ENCODE data around the gene OTUD5.

The OTUD5 gene

GRCh38 chrX:48978226-48978625 is 20.8 kb upstream of the OTUD5 start:
- Histone ChIP-seq H3K79me2 (ENCODE audit: low read length) (no peaks in the 10 kb centered on the region), H3F3A (ENCODE audit: insufficient read depth, low read length) (no peaks in the 10 kb centered on the region), H3K9ac (ENCODE audit: low read length) (no peak overlapping the region), H3K9me3 (replicated peaks; ENCODE audit: insufficient read depth, low read length) (no peaks in the 10 kb centered on the region), H3K4me1 (ENCODE audit: low read length) (no peaks in the 10 kb centered on the region), H3K36me3 (replicated peaks; ENCODE audit: insufficient read depth, low read length) (no peaks in the 10 kb centered on the region), H3K4me2 (ENCODE audit: low read depth, low read length) (no peak overlapping the region), H3K27ac (ENCODE audit: low read length) (no peak overlapping the region), H2AFZ (ENCODE audit: low read length) (no peak overlapping the region), H4K20me1 (ENCODE audit: insufficient read depth, low read length) (no peaks in the 10 kb centered on the region), H3K27me3 (replicated peaks; ENCODE audit: insufficient read depth, low read length) (no peaks in the 10 kb centered on the region), H3K9me2 (replicated peaks; ENCODE audit: insufficient read depth, low read length) (no peaks in the 10 kb centered on the region), H3K4me3 (ENCODE audit: low read length) (no peak overlapping the region)
- no peak for TF ChIP-seq EZH2phosphoT487 (IDR thresholded peaks at IDR 0.05; ENCODE audit: low read length)
- TF ChIP-seq EZH2 (optimal IDR thresholded peaks at IDR 0.05; ENCODE audit: low read depth, low read length): no peak
- TF ChIP-seq, protein P1, sequence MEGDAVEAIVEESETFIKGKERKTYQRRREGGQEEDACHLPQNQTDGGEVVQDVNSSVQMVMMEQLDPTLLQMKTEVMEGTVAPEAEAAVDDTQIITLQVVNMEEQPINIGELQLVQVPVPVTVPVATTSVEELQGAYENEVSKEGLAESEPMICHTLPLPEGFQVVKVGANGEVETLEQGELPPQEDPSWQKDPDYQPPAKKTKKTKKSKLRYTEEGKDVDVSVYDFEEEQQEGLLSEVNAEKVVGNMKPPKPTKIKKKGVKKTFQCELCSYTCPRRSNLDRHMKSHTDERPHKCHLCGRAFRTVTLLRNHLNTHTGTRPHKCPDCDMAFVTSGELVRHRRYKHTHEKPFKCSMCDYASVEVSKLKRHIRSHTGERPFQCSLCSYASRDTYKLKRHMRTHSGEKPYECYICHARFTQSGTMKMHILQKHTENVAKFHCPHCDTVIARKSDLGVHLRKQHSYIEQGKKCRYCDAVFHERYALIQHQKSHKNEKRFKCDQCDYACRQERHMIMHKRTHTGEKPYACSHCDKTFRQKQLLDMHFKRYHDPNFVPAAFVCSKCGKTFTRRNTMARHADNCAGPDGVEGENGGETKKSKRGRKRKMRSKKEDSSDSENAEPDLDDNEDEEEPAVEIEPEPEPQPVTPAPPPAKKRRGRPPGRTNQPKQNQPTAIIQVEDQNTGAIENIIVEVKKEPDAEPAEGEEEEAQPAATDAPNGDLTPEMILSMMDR (IDR thresholded peaks at IDR 0.05; ENCODE audit: low read length): no peak
- DNase-seq: no peak

GRCh38 chrX:48976086-48976485 is 18.7 kb upstream of the OTUD5 start:
- Histone ChIP-seq H3K9me2 (replicated peaks; ENCODE audit: insufficient read depth, low read length) (no peaks in the 10 kb centered on the region), H3K27ac (ENCODE audit: low read length) (no peak overlapping the region), H3K79me2 (ENCODE audit: low read length) (no peaks in the 10 kb centered on the region), H3K4me3 (ENCODE audit: low read length) (no peak overlapping the region), H4K20me1 (ENCODE audit: insufficient read depth, low read length) (no peaks in the 10 kb centered on the region), H3K27me3 (replicated peaks; ENCODE audit: insufficient read depth, low read length) (no peaks in the 10 kb centered on the region), H3K9me3 (replicated peaks; ENCODE audit: insufficient read depth, low read length) (no peaks in the 10 kb centered on the region), H3K36me3 (replicated peaks; ENCODE audit: insufficient read depth, low read length) (no peaks in the 10 kb centered on the region), H3K4me2 (ENCODE audit: low read depth, low read length) (no peak overlapping the region), H3K4me1 (ENCODE audit: low read length) (no peaks in the 10 kb centered on the region), H3F3A (ENCODE audit: insufficient read depth, low read length) (no peaks in the 10 kb centered on the region), H2AFZ (ENCODE audit: low read length) (no peak overlapping the region), H3K9ac (ENCODE audit: low read length) (no peak overlapping the region)
- no peak for DNase-seq
- TF ChIP-seq EZH2 (optimal IDR thresholded peaks at IDR 0.05; ENCODE audit: low read depth, low read length) (no peak), EZH2phosphoT487 (IDR thresholded peaks at IDR 0.05; ENCODE audit: low read length) (no peak)
- TF ChIP-seq, protein P1 (IDR thresholded peaks at IDR 0.05; ENCODE audit: low read length): no peak

- no peaks in the 10 kb centered on the region for H3K9me3 ChIP-seq (replicated peaks; ENCODE audit: insufficient read depth, low read length)
- H3K4me3 ChIP-seq (ENCODE audit: low read length): no peak overlapping the region
- no peaks in the 10 kb centered on the region for H3F3A ChIP-seq (ENCODE audit: insufficient read depth, low read length)
- H3K4me1 ChIP-seq (ENCODE audit: low read length): no peaks in the 10 kb centered on the region
- no peaks in the 10 kb centered on the region for H3K27me3 ChIP-seq (replicated peaks; ENCODE audit: insufficient read depth, low read length)
- H3K4me2 ChIP-seq (ENCODE audit: low read depth, low read length): no peak overlapping the region
- no peak overlapping the region for H2AFZ ChIP-seq (ENCODE audit: low read length)
- H3K79me2 ChIP-seq (ENCODE audit: low read length): no peaks in the 10 kb centered on the region
- no peak for DNase-seq
- TF ChIP-seq EZH2 (optimal IDR thresholded peaks at IDR 0.05; ENCODE audit: low read depth, low read length) (no peak), EZH2phosphoT487 (IDR thresholded peaks at IDR 0.05; ENCODE audit: low read length) (no peak)
- TF ChIP-seq, protein P1 (IDR thresholded peaks at IDR 0.05; ENCODE audit: low read length): no peak
- H3K27ac ChIP-seq (ENCODE audit: low read length): no peak overlapping the region
- no peak overlapping the region for H3K9ac ChIP-seq (ENCODE audit: low read length)
- H4K20me1 ChIP-seq (ENCODE audit: insufficient read depth, low read length): no peaks in the 10 kb centered on the region
- no peaks in the 10 kb centered on the region for H3K9me2 ChIP-seq (replicated peaks; ENCODE audit: insufficient read depth, low read length)
- H3K36me3 ChIP-seq (replicated peaks; ENCODE audit: insufficient read depth, low read length): no peaks in the 10 kb centered on the region
Measured at GRCh38 chrX:48975541-48975940, 18.1 kb upstream of the OTUD5 start.

Measured in MM.1S (cell line).